GM12873 (cell line): ENCODE measurements around the gene FICD.

Experiments
- CTCF ChIP-seq: IDR thresholded peaks from 2 replicates; pipeline ENCODE4 v1.5.1; 2012; ENCODE audit warnings: low read depth, mild to moderate bottlenecking, moderate library complexity, low read length, control low read depth; ENCODE audit not compliant: insufficient read depth; ENCODE audit errors: missing control alignments

The FICD gene

GRCh38 chr12:108517288-108518100 is 2.4 kb downstream of the FICD start:
- no peak for TF ChIP-seq CTCF

- TF ChIP-seq CTCF = no peak
These were observed 3.1 kb downstream of the FICD start for GRCh38 chr12:108518101-108518715.

- TF ChIP-seq CTCF = no peak
These were observed 3.8 kb downstream of the FICD start for GRCh38 chr12:108518716-108519496.

DNA sequence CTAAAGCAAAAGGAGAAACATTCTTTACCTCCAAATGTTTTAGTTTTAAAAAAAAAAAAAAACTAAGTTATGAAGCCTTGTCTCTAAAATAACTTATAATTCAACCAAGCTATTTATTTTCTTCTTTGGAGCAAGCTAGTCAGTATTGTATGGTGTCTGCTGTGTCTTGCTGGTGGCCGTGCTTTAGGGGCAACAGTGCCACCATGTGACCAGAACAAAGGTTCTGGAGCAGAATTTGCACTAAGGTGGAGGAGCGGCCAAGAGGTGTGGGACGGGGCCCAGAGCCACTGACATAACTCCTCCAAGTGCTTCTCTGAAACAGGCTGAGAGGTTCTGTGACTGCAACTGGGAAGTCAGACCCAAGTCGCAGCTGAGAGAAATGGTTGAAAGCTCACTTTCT is 4.5 kb downstream of the FICD start:
- TF ChIP-seq CTCF = peak; percentile 3

- TF ChIP-seq CTCF = no peak
These were observed 8.3 kb downstream of the FICD start for GRCh38 chr12:108523365-108523764.

DNA sequence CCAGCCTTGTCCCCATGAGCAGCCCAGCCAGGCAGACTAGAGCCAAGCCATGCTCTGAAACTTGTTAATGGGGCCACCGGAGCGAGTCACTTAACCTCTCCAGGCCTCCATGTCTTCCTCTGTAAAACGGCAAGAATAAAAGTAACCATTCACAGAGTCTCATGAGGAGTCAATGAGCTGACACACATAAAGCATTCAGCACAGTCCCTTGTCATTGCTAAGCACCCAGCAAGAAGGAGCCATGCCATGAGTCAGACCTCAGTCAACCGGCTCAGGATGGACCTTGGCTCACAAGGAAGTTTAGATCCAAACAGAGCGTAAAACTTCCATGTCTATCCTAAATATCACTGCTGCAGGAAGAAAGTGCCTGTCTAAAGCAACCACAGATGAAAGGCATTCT is 10.6 kb downstream of the FICD start:
- TF ChIP-seq CTCF = no peak

GRCh38 chr12:108526482-108527165 is 11.5 kb downstream of the FICD start:
- peak; percentile 21 for TF ChIP-seq CTCF
